ENCODE data around the gene IMMP1L. TPM values are rescaled to one million over a fixed set of nuclear protein-coding genes. Genes with fewer than 3 reads are reported as not detected.

The IMMP1L gene
- total and polyA plus RNA-seq, 2 of the 8 experiments (the other 6 are each of a cell fraction or from before 2014, with no cell fraction given), result 27.4 to 47.7 TPM

GRCh38 chr11:31421820-31422219 is 87.6 kb downstream of the IMMP1L start (continued):
- TF ChIP-seq RNF2 (IDR thresholded peaks at IDR 0.05; ENCODE audit: borderline replicate concordance, low read depth, low read length, missing control alignments, poor library complexity, severe bottlenecking), result no peak
- TF ChIP-seq RXRA (IDR thresholded peaks at IDR 0.05; ENCODE audit: insufficient read depth, low read depth, low read length), result no peak
- no peak for TF ChIP-seq KDM4A (IDR thresholded peaks at IDR 0.05; ENCODE audit: low read depth, low read length, severe bottlenecking)
- no peak for TF ChIP-seq HDAC2 (IDR thresholded peaks at IDR 0.05; ENCODE audit: borderline replicate concordance in 1 of 2, low read depth in 2 of 2, low read length in 2 of 2)
- TF ChIP-seq RBBP5 (IDR thresholded peaks at IDR 0.05; ENCODE audit: borderline replicate concordance, low read depth, low read length), result no peak

Measured in H1 (cell line).